Sigmoid colon (tissue), 7 donors: ENCODE data around the gene DGAT2. TPM values are rescaled to one million over a fixed set of nuclear protein-coding genes. Genes with fewer than 3 reads are reported as not detected.
A peak's percentile ranks its signal among the peaks of the same experiment; 100 is the strongest.

Experiments
- DNase-seq: peaks from one replicate; pipeline ENCODE4 v3.0.0-alpha.2; 2019
- H3K27ac ChIP-seq, 4 donors: fragments of 200-600 bp; sonication (generic); one replicate each; pipeline ENCODE4 v1.5.1; 2016 to 2019; ENCODE audit warnings: mild to moderate bottlenecking in 1 of 4
- H3K27me3 ChIP-seq, 3 donors: fragments of 200-600 bp; sonication (generic); one replicate each; pipeline ENCODE4 v1.5.1; 2019; ENCODE audit warnings: mild to moderate bottlenecking in 1 of 3
- H3K36me3 ChIP-seq, 4 donors: fragments of 200-600 bp; sonication (generic); one replicate each; pipeline ENCODE4 v1.5.1; 2016 to 2019
- H3K4me1 ChIP-seq, 4 donors: fragments of 200-600 bp; sonication (generic); one replicate each; pipeline ENCODE4 v1.5.1; 2017 to 2019
- H3K4me3 ChIP-seq, 4 donors: fragments of 200-600 bp; sonication (generic); one replicate each; pipeline ENCODE4 v1.5.1; 2017 to 2019; ENCODE audit warnings: mild to moderate bottlenecking in 2 of 4, moderate library complexity in 1 of 4
- H3K9me3 ChIP-seq, 4 donors: fragments of 200-600 bp in 3 of 4; sonication (generic) in 3 of 4; one replicate each; pipeline versions ENCODE4 v1.5.1 to v1.6.1; 2013 to 2019
- EP300 ChIP-seq, 4 donors: sonication (generic); formaldehyde crosslinking; IDR thresholded peaks; one replicate each; pipeline ENCODE4 v1.6.1; 2017; ENCODE audit warnings: antibody characterized with exemption in 4 of 4
- POLR2A ChIP-seq, 2 donors: fragments of 450-650 bp; IDR thresholded peaks; one replicate each; pipeline ENCODE4 v1.6.1; 2016; ENCODE audit warnings: antibody characterized with exemption in 2 of 2, mild to moderate bottlenecking in 2 of 2, moderate library complexity in 2 of 2
- POLR2AphosphoS5 ChIP-seq, 4 donors: sonication (generic); formaldehyde crosslinking; IDR thresholded peaks; one replicate each; pipeline ENCODE4 v1.6.1; 2017; ENCODE audit warnings: antibody characterized with exemption in 4 of 4
- WGBS, 2 donors: extraction: QIAGEN DNeasy Blood & Tissue Kit; methylation state at CpG; one replicate each; pipeline ENCODE4 v1.1.7; 2013; 5-methylcytosine and 5-hydroxymethylcytosine counted together
- intact Hi-C: fragments of 100-400 bp; cut with DNase I; formaldehyde crosslinking; loops from one replicate; pipeline ENCODE4 v1.15.1; 2023
- polyA plus RNA-seq, 3 donors: library from polyadenylated mRNA; stranded (reverse); fragments of 200-250 nt; gene quantifications; one replicate each; pipeline ENCODE4 v1.2.3, GENCODE V29; 2013
- total RNA-seq, 4 donors: library from RNA; depleted of rRNA; stranded (reverse); fragments of >200 nt; gene quantifications; one replicate each; pipeline ENCODE4 v1.1.0, GENCODE V29; 2016
- TF ChIP-seq, protein P1 (sequence below), 4 experiments: fragments of 450-650 bp in 3 of 4; fragments of 200-600 bp in 1 of 4; IDR thresholded peaks; one replicate each; pipeline ENCODE4 v1.5.1; 2016 to 2019; ENCODE audit warnings: antibody characterized with exemption in 4 of 4, mild to moderate bottlenecking in 3 of 4, moderate library complexity in 2 of 4
- donor health status: healthy with polysubstance abuse.
- donor health status: Bipolar disorder and iron deficiency.
- donor health status: healthy.

Gene DGAT2
- total and polyA plus RNA-seq, 7 donors = 0.55 to 20.3 (median 1.2) TPM

DNA sequence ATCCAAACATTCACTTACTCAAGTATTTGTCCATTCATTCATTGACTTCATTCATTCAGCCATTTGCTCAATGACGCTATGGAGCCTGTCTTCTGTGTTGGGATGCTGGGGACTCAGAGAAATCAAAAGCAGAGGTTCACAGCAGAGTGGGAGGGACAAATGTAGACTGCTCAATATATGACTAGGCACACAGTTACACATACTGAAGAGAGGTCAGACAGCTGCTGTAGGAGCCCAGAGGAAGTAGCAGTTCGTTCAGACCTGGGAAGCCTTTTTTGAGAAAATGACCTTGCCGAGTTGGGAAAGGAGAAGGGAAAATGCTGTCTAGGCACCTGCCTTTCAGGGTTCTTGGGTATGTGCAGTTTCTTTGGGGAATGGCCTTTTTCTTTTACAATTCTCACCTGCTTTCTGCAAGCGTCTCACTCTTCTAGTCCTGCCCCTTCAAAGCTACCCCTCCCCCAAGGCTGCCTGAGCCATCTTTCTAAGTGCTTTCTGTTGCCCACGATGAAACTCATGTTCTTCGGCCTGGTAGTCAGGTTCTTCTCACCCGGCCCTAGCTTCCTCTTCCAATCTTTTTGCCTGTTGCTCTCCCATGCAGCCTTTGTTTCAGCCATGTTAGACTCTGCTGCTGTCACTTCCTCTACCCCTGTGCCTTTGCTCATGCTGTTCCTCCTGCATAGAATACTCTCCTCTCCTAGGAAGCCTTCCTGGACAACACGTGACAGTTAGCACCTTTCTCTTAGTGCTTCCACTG, 42.2 kb downstream of the DGAT2 start:
- TF ChIP-seq EP300 (IDR thresholded peaks at IDR 0.05) = no peak
- TF ChIP-seq, protein P1, sequence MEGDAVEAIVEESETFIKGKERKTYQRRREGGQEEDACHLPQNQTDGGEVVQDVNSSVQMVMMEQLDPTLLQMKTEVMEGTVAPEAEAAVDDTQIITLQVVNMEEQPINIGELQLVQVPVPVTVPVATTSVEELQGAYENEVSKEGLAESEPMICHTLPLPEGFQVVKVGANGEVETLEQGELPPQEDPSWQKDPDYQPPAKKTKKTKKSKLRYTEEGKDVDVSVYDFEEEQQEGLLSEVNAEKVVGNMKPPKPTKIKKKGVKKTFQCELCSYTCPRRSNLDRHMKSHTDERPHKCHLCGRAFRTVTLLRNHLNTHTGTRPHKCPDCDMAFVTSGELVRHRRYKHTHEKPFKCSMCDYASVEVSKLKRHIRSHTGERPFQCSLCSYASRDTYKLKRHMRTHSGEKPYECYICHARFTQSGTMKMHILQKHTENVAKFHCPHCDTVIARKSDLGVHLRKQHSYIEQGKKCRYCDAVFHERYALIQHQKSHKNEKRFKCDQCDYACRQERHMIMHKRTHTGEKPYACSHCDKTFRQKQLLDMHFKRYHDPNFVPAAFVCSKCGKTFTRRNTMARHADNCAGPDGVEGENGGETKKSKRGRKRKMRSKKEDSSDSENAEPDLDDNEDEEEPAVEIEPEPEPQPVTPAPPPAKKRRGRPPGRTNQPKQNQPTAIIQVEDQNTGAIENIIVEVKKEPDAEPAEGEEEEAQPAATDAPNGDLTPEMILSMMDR (IDR thresholded peaks at IDR 0.05) = no peak
- TF ChIP-seq POLR2AphosphoS5 (IDR thresholded peaks at IDR 0.05) = no peak
- TF ChIP-seq POLR2A (IDR thresholded peaks at IDR 0.05) = no peak
- H3K27me3 ChIP-seq = no peaks in the 10 kb centered on the region
- no peak for DNase-seq
- WGBS, 2 donors = 79 to 87% methylated on average over 8 of the region's 8 CpGs
- no peak overlapping the region for H3K4me3 ChIP-seq
- no peaks in the 10 kb centered on the region for H3K36me3 ChIP-seq
- peaks cover 0 to 11% (median 9%) of the 10 kb centered on the region in 4 donors for H3K4me1 ChIP-seq
- no peak overlapping the region for H3K27ac ChIP-seq
- H3K9me3 ChIP-seq = no peaks in the 10 kb centered on the region
- intact Hi-C loops = loop anchor here (10.0 kb wide), 1 partner anchor 226 kb away; no protein-coding TSS in a partner anchor

DNA sequence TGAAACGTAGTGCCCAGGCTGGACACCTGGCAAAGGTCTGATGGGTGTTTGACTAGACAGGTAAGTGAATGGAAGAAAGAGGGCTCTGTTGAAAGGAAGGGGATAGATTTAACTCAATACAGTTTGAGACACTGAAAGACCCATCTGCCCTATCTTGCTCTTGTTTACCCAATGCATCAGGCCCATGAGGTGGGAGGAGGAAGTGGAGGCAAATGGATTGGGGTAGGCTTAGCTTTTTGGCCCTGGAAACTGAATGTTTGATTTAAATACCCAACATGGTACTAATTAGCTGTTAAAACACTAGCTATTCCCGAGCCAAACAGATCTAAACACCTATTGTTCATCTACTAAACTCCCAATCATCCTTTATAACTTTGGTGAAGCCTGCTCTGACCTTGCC, 42.9 kb downstream of the DGAT2 start:
- H3K27me3 ChIP-seq = no peaks in the 10 kb centered on the region
- no peak overlapping the region for H3K27ac ChIP-seq
- 86 to 87% methylated on average over 2 of the region's 2 CpGs for WGBS, 2 donors
- no peak for DNase-seq
- peaks cover 0 to 17% (median 13%) of the 10 kb centered on the region in 4 donors for H3K4me1 ChIP-seq
- TF ChIP-seq, protein P1 (IDR thresholded peaks at IDR 0.05) = no peak
- no peak for TF ChIP-seq POLR2AphosphoS5 (IDR thresholded peaks at IDR 0.05)
- intact Hi-C loops = loop anchor here (10.0 kb wide), 1 partner anchor 227 kb away; no protein-coding TSS in a partner anchor
- no peaks in the 10 kb centered on the region for H3K9me3 ChIP-seq
- no peaks in the 10 kb centered on the region for H3K36me3 ChIP-seq
- H3K4me3 ChIP-seq = no peak overlapping the region

GRCh38 chr11:75812542-75813040, 44.0 kb downstream of the DGAT2 start:
- Histone ChIP-seq H3K36me3 (no peaks in the 10 kb centered on the region), H3K9me3 (no peaks in the 10 kb centered on the region), H3K4me3 (no peak overlapping the region), H3K4me1 (peaks cover 0 to 28% (median 24%) of the 10 kb centered on the region in 4 donors), H3K27me3 (no peaks in the 10 kb centered on the region), H3K27ac (peak overlapping the region in 1 of 4 donors; percentile 41)
- no peak for DNase-seq
- intact Hi-C loops = loop anchor here (10.0 kb wide), 1 partner anchor 228 kb away; no protein-coding TSS in a partner anchor
- TF ChIP-seq EP300 (IDR thresholded peaks at IDR 0.05) (no peak), POLR2A (IDR thresholded peaks at IDR 0.05) (no peak), POLR2AphosphoS5 (IDR thresholded peaks at IDR 0.05) (no peak)
- 91 to 94% methylated on average over 2 of the region's 2 CpGs for WGBS, 2 donors

- Histone ChIP-seq H3K4me3 (no peak overlapping the region), H3K27ac (peak overlapping the region in 1 of 4 donors; percentile 41), H3K9me3 (no peaks in the 10 kb centered on the region), H3K36me3 (no peaks in the 10 kb centered on the region), H3K4me1 (peaks cover 0 to 33% (median 28%) of the 10 kb centered on the region in 4 donors), H3K27me3 (no peaks in the 10 kb centered on the region)
- WGBS, 2 donors = 77 to 82% methylated on average over 2 of the region's 2 CpGs
- intact Hi-C loops = loop anchor here (10.0 kb wide), 1 partner anchor 228 kb away; no protein-coding TSS in a partner anchor
- DNase-seq = no peak
- TF ChIP-seq, protein P1 (IDR thresholded peaks at IDR 0.05) = no peak
- TF ChIP-seq EP300 (IDR thresholded peaks at IDR 0.05) = no peak
- TF ChIP-seq POLR2AphosphoS5 (IDR thresholded peaks at IDR 0.05) = no peak
- no peak for TF ChIP-seq POLR2A (IDR thresholded peaks at IDR 0.05)
Measured at GRCh38 chr11:75813124-75813523, 44.5 kb downstream of the DGAT2 start.

DNA sequence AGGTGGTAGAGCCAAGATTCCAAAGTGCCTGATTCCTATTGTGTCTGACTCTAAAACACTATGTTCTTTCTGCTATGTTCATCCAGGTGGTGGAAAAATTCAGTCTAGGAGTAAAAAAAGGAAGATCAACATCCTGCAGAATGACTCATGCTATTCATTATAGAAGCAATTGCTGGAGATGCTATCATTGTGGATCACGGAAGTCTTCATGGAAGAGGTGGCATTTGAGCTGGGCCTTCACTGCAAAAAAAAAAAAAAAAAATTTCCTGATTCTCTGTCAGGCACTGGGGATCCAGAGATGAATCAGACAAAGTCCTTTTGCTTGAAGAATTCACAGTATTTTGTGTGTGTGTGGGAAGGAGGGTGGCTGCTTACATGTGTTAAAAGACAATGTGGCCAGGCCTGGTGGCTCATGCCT, 45.1 kb downstream of the DGAT2 start:
- Histone ChIP-seq H3K4me3 (no peak overlapping the region), H3K27me3 (no peaks in the 10 kb centered on the region), H3K36me3 (no peaks in the 10 kb centered on the region), H3K9me3 (no peaks in the 10 kb centered on the region), H3K4me1 (peaks cover 0 to 38% (median 28%) of the 10 kb centered on the region in 4 donors), H3K27ac (peak overlapping the region in 3 of 4 donors; percentile 96 to 98 (median 97))
- TF ChIP-seq, protein P1 (IDR thresholded peaks at IDR 0.05) = no peak
- peak in 1 of 4 donors; percentile 39 for TF ChIP-seq POLR2AphosphoS5 (IDR thresholded peaks at IDR 0.05)
- intact Hi-C loops = loop anchor here (10.0 kb wide), 1 partner anchor 229 kb away; no protein-coding TSS in a partner anchor
- DNase-seq = no peak
- WGBS, 2 donors = 79 to 90% methylated on average over 1 of the region's 1 CpG
